GM23338 (cell line): ENCODE measurements around the gene AJUBA.

Source experiments
- EZH2 ChIP-seq: fragments of 200-600 bp; sonication (generic); IDR thresholded peaks from one replicate; pipeline ENCODE4 v1.8.0; 2017; ENCODE audit warnings: antibody characterized with exemption, mild to moderate bottlenecking, low read depth; ENCODE audit not compliant: unreplicated experiment
- POLR2AphosphoS5 ChIP-seq: IDR thresholded peaks from 2 replicates; pipeline ENCODE4 v1.6.1; 2016; ENCODE audit warnings: antibody characterized with exemption, low read depth
- STAT1 ChIP-seq: IDR thresholded peaks from one replicate; pipeline ENCODE4 v1.6.1; 2016; ENCODE audit warnings: antibody characterized with exemption; ENCODE audit not compliant: unreplicated experiment
- ZNF331 ChIP-seq: fragments of 250-450 bp; sonication (Bioruptor Pico); IDR thresholded peaks from 2 replicates; pipeline ENCODE4 v1.5.0; 2020; ENCODE audit warnings: low read depth, mild to moderate bottlenecking, moderate library complexity
- TF ChIP-seq, protein P1 (sequence below), 2 experiments: fragments of 200-600 bp in 1 of 2; sonication (generic) in 1 of 2; conservative IDR thresholded peaks; 2 replicates each; pipeline versions ENCODE4 v1.5.1 to v1.6.1; 2016 to 2017; ENCODE audit warnings: antibody characterized with exemption in 2 of 2, low read depth in 2 of 2, mild to moderate bottlenecking in 2 of 2, moderate library complexity in 1 of 2

DNA sequence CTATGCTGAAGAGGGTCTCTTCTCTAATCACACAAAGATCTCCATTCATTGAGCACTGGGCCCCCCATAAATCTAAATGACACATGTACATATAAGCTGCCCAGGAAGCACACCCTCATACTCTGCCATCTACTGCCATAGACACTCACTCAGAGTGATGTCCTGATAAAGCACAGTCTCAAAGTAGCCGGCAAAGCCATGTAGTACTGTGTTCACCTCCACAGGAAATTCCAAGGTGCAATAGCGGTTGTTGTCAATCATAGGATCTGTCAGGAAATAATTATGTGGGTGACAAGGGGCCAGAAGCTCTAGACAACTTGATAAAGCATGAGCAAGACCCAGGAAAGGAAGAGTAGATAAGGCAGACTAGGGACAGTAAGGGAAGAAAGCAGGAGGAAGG, 60.1 kb downstream of the AJUBA start:
- TF ChIP-seq, protein P1, sequence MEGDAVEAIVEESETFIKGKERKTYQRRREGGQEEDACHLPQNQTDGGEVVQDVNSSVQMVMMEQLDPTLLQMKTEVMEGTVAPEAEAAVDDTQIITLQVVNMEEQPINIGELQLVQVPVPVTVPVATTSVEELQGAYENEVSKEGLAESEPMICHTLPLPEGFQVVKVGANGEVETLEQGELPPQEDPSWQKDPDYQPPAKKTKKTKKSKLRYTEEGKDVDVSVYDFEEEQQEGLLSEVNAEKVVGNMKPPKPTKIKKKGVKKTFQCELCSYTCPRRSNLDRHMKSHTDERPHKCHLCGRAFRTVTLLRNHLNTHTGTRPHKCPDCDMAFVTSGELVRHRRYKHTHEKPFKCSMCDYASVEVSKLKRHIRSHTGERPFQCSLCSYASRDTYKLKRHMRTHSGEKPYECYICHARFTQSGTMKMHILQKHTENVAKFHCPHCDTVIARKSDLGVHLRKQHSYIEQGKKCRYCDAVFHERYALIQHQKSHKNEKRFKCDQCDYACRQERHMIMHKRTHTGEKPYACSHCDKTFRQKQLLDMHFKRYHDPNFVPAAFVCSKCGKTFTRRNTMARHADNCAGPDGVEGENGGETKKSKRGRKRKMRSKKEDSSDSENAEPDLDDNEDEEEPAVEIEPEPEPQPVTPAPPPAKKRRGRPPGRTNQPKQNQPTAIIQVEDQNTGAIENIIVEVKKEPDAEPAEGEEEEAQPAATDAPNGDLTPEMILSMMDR (conservative IDR thresholded peaks at IDR 0.05; ENCODE audit: low read depth in 2 of 2): no peak
- TF ChIP-seq STAT1 (no peak), EZH2 (no peak), POLR2AphosphoS5 (no peak), ZNF331 (CRISPR knock-in tag) (no peak)
